Activated CD4-positive, CD25-positive, alpha-beta regulatory T cell treated with anti-CD3 and anti-CD28 coated beads, Interleukin-2, amount 50 U/mL, for 24 hours (primary cell): ENCODE data around the gene PGRMC1.
A peak's percentile ranks its signal among the peaks of the same experiment; 100 is the strongest.
"Not testable (repeated sequence)": the region's sequence is repeated elsewhere in the genome, so short reads cannot be mapped to it uniquely, and the experiment has no call there.

Source experiments
- ATAC-seq, 2 donors: fragments of 150-1000 bp; cut with Tn5 transposase; one replicate each; pipeline ENCODE4 v1.10.0; 2021; ENCODE audit warnings: mild to moderate bottlenecking in 1 of 2, moderate library complexity in 1 of 2

Gene PGRMC1

GRCh38 chrX:119235051-119235511 lies 1.0 kb upstream of the PGRMC1 start:
- ATAC-seq = no peak

- ATAC-seq = peak; percentile 32 to 46
Observed at GRCh38 chrX:119236623-119237561, 807 bp downstream of the PGRMC1 start.

GRCh38 chrX:119237562-119237942 lies 1.5 kb downstream of the PGRMC1 start:
- ATAC-seq = no peak

- ATAC-seq = no peak
Observed at GRCh38 chrX:119238557-119238956, 2.5 kb downstream of the PGRMC1 start.

GRCh38 chrX:119240356-119240755 lies 4.3 kb downstream of the PGRMC1 start:
- ATAC-seq = no peak

GRCh38 chrX:119247702-119248101 lies 11.6 kb downstream of the PGRMC1 start:
- ATAC-seq = peak in 1 of 2 donors; percentile 49

- ATAC-seq = no peak
Observed at GRCh38 chrX:119249891-119250290, 13.8 kb downstream of the PGRMC1 start.

- ATAC-seq = no peak
Observed at GRCh38 chrX:119251386-119251785, 15.3 kb downstream of the PGRMC1 start.

- ATAC-seq = no peak
Observed at GRCh38 chrX:119252716-119253115, 16.6 kb downstream of the PGRMC1 start.

- no peak for ATAC-seq
Observed at GRCh38 chrX:119266364-119266995, 30.4 kb downstream of the PGRMC1 start.

GRCh38 chrX:119267115-119267514 lies 31.0 kb downstream of the PGRMC1 start:
- ATAC-seq = not testable (repeated sequence)

GRCh38 chrX:119272882-119273419 lies 36.9 kb downstream of the PGRMC1 start:
- no peak for ATAC-seq

GRCh38 chrX:119273420-119274192 lies 37.5 kb downstream of the PGRMC1 start:
- ATAC-seq = peak; percentile 82 to 86

- not testable (repeated sequence) for ATAC-seq
Observed at GRCh38 chrX:119282347-119282746, 46.3 kb downstream of the PGRMC1 start.

GRCh38 chrX:119288890-119289393 lies 52.9 kb downstream of the PGRMC1 start:
- no peak for ATAC-seq

GRCh38 chrX:119290476-119290875 lies 54.4 kb downstream of the PGRMC1 start:
- ATAC-seq = no peak

- not testable (repeated sequence) for ATAC-seq
Observed at GRCh38 chrX:119291246-119291645, 55.2 kb downstream of the PGRMC1 start.

- no peak for ATAC-seq
Observed at GRCh38 chrX:119292445-119292844, 56.4 kb downstream of the PGRMC1 start.
